HK-2 (cell line): ENCODE measurements around the gene MIA.
"Not testable (repeated sequence)": the region's sequence is repeated elsewhere in the genome, so short reads cannot be mapped to it uniquely, and the experiment has no call there.

Experiments
- DNase-seq: peaks from one replicate; pipeline ENCODE4 v3.0.0-alpha.2; 2018; ENCODE audit not compliant: unreplicated experiment

MIA gene

GRCh38 chr19:40780582-40780981, 5.3 kb downstream of the MIA start:
- no peak for DNase-seq

GRCh38 chr19:40781140-40781539, 5.8 kb downstream of the MIA start:
- no peak for DNase-seq

- no peak for DNase-seq
These were observed 8.4 kb downstream of the MIA start for GRCh38 chr19:40783711-40784110.

GRCh38 chr19:40784146-40784545, 8.8 kb downstream of the MIA start:
- not testable (repeated sequence) for DNase-seq

- DNase-seq: no peak
These were observed 10.2 kb downstream of the MIA start for GRCh38 chr19:40785526-40785925.

- no peak for DNase-seq
These were observed 11.0 kb downstream of the MIA start for GRCh38 chr19:40786060-40787037.

GRCh38 chr19:40791349-40791748, 16.0 kb downstream of the MIA start:
- DNase-seq: no peak

- DNase-seq: no peak
These were observed 16.7 kb downstream of the MIA start for GRCh38 chr19:40791996-40792395.

GRCh38 chr19:40797166-40797962, 22.0 kb downstream of the MIA start:
- DNase-seq: no peak

GRCh38 chr19:40797963-40798682, 22.8 kb downstream of the MIA start:
- peak; percentile 81 for DNase-seq

- peak; percentile 100 for DNase-seq
These were observed 23.6 kb downstream of the MIA start, which contains the start of gene EGLN2 for GRCh38 chr19:40798683-40799557. Gene EGLN2, plus strand, starts transcription at chr19:40799191. Its CDS starts 1,382 bp downstream, at chr19:40800573.

GRCh38 chr19:40799558-40800338, 24.4 kb downstream of the MIA start:
- DNase-seq: no peak

- no peak for DNase-seq
These were observed 25.1 kb downstream of the MIA start for GRCh38 chr19:40800339-40800996.

- DNase-seq: no peak
These were observed 25.7 kb downstream of the MIA start for GRCh38 chr19:40800997-40801377.

- no peak for DNase-seq
These were observed 26.3 kb downstream of the MIA start for GRCh38 chr19:40801426-40802299.

GRCh38 chr19:40802300-40803169, 27.2 kb downstream of the MIA start:
- DNase-seq: no peak

- no peak for DNase-seq
These were observed 28.0 kb downstream of the MIA start for GRCh38 chr19:40803170-40803856.
